Smooth muscle cell of the umbilical artery (primary cell): ENCODE data around the gene SLC9C1. TPM values are rescaled to one million over a fixed set of nuclear protein-coding genes. Genes with fewer than 3 reads are reported as not detected.

Experiments used
- total RNA-seq: library from RNA; depleted of rRNA; stranded (reverse); fragments of >200 nt; gene quantifications from 2 replicates; pipeline ENCODE4 v1.2.3, GENCODE V29; 2014

The SLC9C1 gene
- 0.30 and 0.37 TPM in 2 replicates for total RNA-seq

GRCh38 chr3:112293368-112294321 lies at the start of gene SLC9C1:
SLC9C1 (minus strand) TSS chr3:112294216; CDS start chr3:112286791, 7,425 bp downstream.

GRCh38 chr3:112333002-112333380 lies 39.0 kb upstream of the SLC9C1 start, which contains the start of gene CD200:
CD200 (plus strand) TSS chr3:112333156; CDS start chr3:112333213, 57 bp downstream.

GRCh38 chr3:112132975-112133448 lies 161.0 kb downstream of the SLC9C1 start, which contains the start of gene GCSAM:
GCSAM (minus strand) TSS chr3:112133248; CDS start chr3:112133120, 128 bp downstream.

Other genes starting within 250 kb of the SLC9C1 start
- gene C3orf52, start 207.8 kb downstream of the SLC9C1 start, total RNA-seq, result 10.7 and 19.1 TPM in 2 replicates
- gene GCSAM, start 161.0 kb downstream of the SLC9C1 start, total RNA-seq, result not detected in 2 replicates
- 33.3 and 66.5 TPM in 2 replicates for gene CD200, start 38.9 kb upstream of the SLC9C1 start, total RNA-seq
- 0.42 TPM in 1 of 2 replicates, not detected in the other for gene BTLA, start 205.3 kb upstream of the SLC9C1 start, total RNA-seq